WTC11 (cell line): Measurements from ENCODE around the gene CENPK. TPM values are rescaled to one million over a fixed set of nuclear protein-coding genes. Genes with fewer than 3 reads are reported as not detected.

Source experiments
- ATAC-seq: fragments of 200-7000 bp; cut with Tn5 transposase; 2 replicates; pipeline ENCODE4 v1.10.0; 2021; ENCODE audit warnings: mild to moderate bottlenecking, moderate library complexity
- CTCF ChIA-PET: fragments of 300-600 bp; sonication (Branson Sonifier 250); formaldehyde crosslinking; loops from one replicate; lab custom pipeline; 2021; ENCODE audit warnings: antibody characterized with exemption; lab: Charles Lee
- POLR2A ChIA-PET: fragments of 350-600 bp; sonication (Branson Sonifier 250); formaldehyde crosslinking; loops from one replicate; lab custom pipeline; 2021; ENCODE audit warnings: antibody characterized with exemption; lab: Charles Lee
- DNase-seq: peaks from one replicate; pipeline ENCODE4 v3.0.0; 2021; ENCODE audit warnings: low spot score
- H3K27ac Mint-ChIP-seq: 2 replicates; pipeline ENCODE4 v1.8.0; 2021; ENCODE audit warnings: mixed read lengths
- H3K27me3 Mint-ChIP-seq: 2 replicates; pipeline ENCODE4 v1.8.0; 2021; ENCODE audit warnings: low read depth, mild to moderate bottlenecking, moderate library complexity, mixed read lengths
- H3K36me3 Mint-ChIP-seq: 2 replicates; pipeline ENCODE4 v1.8.0; 2021; ENCODE audit warnings: mixed read lengths
- H3K4me1 Mint-ChIP-seq: 2 replicates; pipeline ENCODE4 v1.8.0; 2022; ENCODE audit warnings: mixed read lengths
- H3K4me3 Mint-ChIP-seq: 2 replicates; pipeline ENCODE4 v1.8.0; 2021; ENCODE audit warnings: mild to moderate bottlenecking, moderate library complexity, mixed read lengths
- H3K9me3 Mint-ChIP-seq: 2 replicates; pipeline ENCODE4 v1.8.0; 2021; ENCODE audit warnings: mixed read lengths
- CREM ChIP-seq: sonication (generic); formaldehyde crosslinking; IDR thresholded peaks from 2 replicates; pipeline ENCODE4 v1.8.1; 2022; ENCODE audit warnings: mild to moderate bottlenecking, missing genetic modification reagents, moderate library complexity
- FOXK1 ChIP-seq: sonication (generic); formaldehyde crosslinking; IDR thresholded peaks from 2 replicates; pipeline ENCODE4 v1.8.0; 2022; ENCODE audit warnings: mild to moderate bottlenecking, moderate library complexity, missing genetic modification reagents
- MAX ChIP-seq: sonication (generic); formaldehyde crosslinking; IDR thresholded peaks from 2 replicates; pipeline ENCODE4 v1.8.0; 2022; ENCODE audit warnings: mild to moderate bottlenecking, missing genetic modification reagents
- MLX ChIP-seq: sonication (generic); formaldehyde crosslinking; IDR thresholded peaks from 2 replicates; pipeline ENCODE4 v1.8.1; 2023; ENCODE audit warnings: mild to moderate bottlenecking, missing genetic modification reagents, moderate library complexity
- OVOL2 ChIP-seq: fragments of 250-450 bp; sonication (Bioruptor Pico); IDR thresholded peaks from 2 replicates; pipeline ENCODE4 v1.9.0; 2021; ENCODE audit warnings: mild to moderate bottlenecking, borderline replicate concordance
- SOX15 ChIP-seq: fragments of 250-450 bp; sonication (Bioruptor Pico); IDR thresholded peaks from 2 replicates; pipeline ENCODE4 v1.9.0; 2021; ENCODE audit warnings: mild to moderate bottlenecking
- TEAD4 ChIP-seq: sonication (generic); formaldehyde crosslinking; IDR thresholded peaks from 2 replicates; pipeline ENCODE4 v1.8.0; 2022; ENCODE audit warnings: mild to moderate bottlenecking, missing genetic modification reagents
- ZNF396 ChIP-seq: fragments of 250-450 bp; sonication (Bioruptor Pico); IDR thresholded peaks from 2 replicates; pipeline ENCODE4 v1.8.0; 2021; ENCODE audit warnings: mild to moderate bottlenecking, moderate library complexity, borderline replicate concordance
- ZNF416 ChIP-seq: fragments of 250-450 bp; sonication (Bioruptor Pico); IDR thresholded peaks from 2 replicates; pipeline ENCODE4 v1.9.0; 2021; ENCODE audit warnings: mild to moderate bottlenecking, inconsistent platforms
- ZNF671 ChIP-seq: fragments of 250-450 bp; sonication (Bioruptor Pico); IDR thresholded peaks from 2 replicates; pipeline ENCODE4 v1.8.0; 2021; ENCODE audit warnings: mild to moderate bottlenecking
- total RNA-seq: library from RNA; stranded (reverse); gene quantifications from 3 replicates; pipeline ENCODE4 v1.2.3, GENCODE V29; 2021
- TF ChIP-seq, protein P1 (sequence below): fragments of 250-450 bp; sonication (Bioruptor Pico); IDR thresholded peaks from 2 replicates; pipeline ENCODE4 v2.1.2; 2022; ENCODE audit warnings: mild to moderate bottlenecking, moderate library complexity
- TF ChIP-seq, protein P2 (sequence below): fragments of 250-450 bp; sonication (Bioruptor Pico); IDR thresholded peaks from 2 replicates; pipeline ENCODE4 v1.9.0; 2021; ENCODE audit warnings: mild to moderate bottlenecking, borderline replicate concordance
- TF ChIP-seq, protein P3 (sequence below): fragments of 250-450 bp; sonication (Bioruptor Pico); conservative IDR thresholded peaks from 2 replicates; pipeline ENCODE4 v1.9.0; 2021; ENCODE audit warnings: mild to moderate bottlenecking
- TF ChIP-seq, protein P4 (sequence below): sonication (generic); formaldehyde crosslinking; conservative IDR thresholded peaks from 2 replicates; pipeline ENCODE4 v1.8.1; 2022; ENCODE audit warnings: mild to moderate bottlenecking, missing genetic modification reagents
- TF ChIP-seq, protein P5 (sequence below): sonication (generic); formaldehyde crosslinking; IDR thresholded peaks from 2 replicates; pipeline ENCODE4 v1.8.1; 2022; ENCODE audit warnings: mild to moderate bottlenecking, missing genetic modification reagents, moderate library complexity, borderline replicate concordance

CENPK gene
- total RNA-seq, 1 experiment from 2014 or later, result 37.5 TPM

DNA sequence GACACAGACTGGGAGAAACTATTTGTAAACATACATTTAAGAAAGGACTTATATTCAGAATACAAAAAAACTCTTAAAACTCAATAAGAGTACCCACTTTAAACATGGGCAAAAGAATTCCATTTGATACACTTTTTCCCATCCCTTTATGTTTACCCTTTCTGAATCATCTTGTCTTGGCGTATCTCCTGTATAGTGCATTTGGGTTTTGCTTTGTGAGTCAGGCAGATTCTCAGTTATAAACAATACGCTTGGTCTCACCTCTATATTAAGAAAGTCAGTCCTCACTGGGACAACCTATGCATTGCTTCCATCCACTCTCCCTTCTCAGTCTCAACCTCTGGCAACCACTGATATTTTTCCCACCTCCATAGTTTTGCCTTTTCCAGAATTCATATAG is 54.0 kb downstream of the CENPK start:
- Mint-ChIP-seq H3K4me1 (no peaks in the 10 kb centered on the region), H3K9me3 (no peaks in the 10 kb centered on the region), H3K27ac (no peak overlapping the region), H3K4me3 (no peak overlapping the region), H3K27me3 (no peaks in the 10 kb centered on the region), H3K36me3 (no peaks in the 10 kb centered on the region)
- ATAC-seq, result no peak
- no peak for TF ChIP-seq ZNF671 (CRISPR knock-in tag)
- TF ChIP-seq, protein P1, sequence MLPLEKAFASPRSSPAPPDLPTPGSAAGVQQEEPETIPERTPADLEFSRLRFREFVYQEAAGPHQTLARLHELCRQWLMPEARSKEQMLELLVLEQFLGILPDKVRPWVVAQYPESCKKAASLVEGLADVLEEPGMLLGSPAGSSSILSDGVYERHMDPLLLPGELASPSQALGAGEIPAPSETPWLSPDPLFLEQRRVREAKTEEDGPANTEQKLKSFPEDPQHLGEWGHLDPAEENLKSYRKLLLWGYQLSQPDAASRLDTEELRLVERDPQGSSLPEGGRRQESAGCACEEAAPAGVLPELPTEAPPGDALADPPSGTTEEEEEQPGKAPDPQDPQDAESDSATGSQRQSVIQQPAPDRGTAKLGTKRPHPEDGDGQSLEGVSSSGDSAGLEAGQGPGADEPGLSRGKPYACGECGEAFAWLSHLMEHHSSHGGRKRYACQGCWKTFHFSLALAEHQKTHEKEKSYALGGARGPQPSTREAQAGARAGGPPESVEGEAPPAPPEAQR (CRISPR knock-in tag), result no peak
- ChIA-PET CTCF (no interaction called here), POLR2A (no interaction called here)
- DNase-seq, result no peak

DNA sequence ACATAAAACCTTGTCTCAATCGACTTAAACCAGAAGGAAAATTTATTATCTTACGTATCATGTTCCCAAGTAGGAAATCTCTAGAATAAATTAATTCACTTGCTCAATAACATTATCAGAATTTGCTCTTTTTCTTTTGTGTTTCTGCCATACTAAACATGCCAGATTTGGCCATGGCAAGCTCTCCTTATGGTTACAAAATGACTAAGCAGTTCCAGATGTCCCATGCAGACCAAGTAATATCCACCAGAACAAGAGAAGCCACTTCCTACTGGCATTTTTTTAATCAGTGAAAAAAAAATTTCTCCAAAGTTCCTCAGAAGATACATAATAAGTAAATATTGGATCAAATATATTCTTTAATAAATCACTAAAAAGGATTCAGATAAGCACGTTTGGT is 56.0 kb downstream of the CENPK start:
- POLR2A ChIA-PET, result interaction anchor here (1.5 kb wide), 1 partner anchor 56 kb away, joined by 4 read pairs; the partner anchor contains the start of genes CENPK and PPWD1
- TF ChIP-seq CREM (CRISPR knock-in tag), result no peak
- TF ChIP-seq MAX, result no peak
- TF ChIP-seq, protein P2, sequence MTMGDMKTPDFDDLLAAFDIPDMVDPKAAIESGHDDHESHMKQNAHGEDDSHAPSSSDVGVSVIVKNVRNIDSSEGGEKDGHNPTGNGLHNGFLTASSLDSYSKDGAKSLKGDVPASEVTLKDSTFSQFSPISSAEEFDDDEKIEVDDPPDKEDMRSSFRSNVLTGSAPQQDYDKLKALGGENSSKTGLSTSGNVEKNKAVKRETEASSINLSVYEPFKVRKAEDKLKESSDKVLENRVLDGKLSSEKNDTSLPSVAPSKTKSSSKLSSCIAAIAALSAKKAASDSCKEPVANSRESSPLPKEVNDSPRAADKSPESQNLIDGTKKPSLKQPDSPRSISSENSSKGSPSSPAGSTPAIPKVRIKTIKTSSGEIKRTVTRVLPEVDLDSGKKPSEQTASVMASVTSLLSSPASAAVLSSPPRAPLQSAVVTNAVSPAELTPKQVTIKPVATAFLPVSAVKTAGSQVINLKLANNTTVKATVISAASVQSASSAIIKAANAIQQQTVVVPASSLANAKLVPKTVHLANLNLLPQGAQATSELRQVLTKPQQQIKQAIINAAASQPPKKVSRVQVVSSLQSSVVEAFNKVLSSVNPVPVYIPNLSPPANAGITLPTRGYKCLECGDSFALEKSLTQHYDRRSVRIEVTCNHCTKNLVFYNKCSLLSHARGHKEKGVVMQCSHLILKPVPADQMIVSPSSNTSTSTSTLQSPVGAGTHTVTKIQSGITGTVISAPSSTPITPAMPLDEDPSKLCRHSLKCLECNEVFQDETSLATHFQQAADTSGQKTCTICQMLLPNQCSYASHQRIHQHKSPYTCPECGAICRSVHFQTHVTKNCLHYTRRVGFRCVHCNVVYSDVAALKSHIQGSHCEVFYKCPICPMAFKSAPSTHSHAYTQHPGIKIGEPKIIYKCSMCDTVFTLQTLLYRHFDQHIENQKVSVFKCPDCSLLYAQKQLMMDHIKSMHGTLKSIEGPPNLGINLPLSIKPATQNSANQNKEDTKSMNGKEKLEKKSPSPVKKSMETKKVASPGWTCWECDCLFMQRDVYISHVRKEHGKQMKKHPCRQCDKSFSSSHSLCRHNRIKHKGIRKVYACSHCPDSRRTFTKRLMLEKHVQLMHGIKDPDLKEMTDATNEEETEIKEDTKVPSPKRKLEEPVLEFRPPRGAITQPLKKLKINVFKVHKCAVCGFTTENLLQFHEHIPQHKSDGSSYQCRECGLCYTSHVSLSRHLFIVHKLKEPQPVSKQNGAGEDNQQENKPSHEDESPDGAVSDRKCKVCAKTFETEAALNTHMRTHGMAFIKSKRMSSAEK (CRISPR knock-in tag), result no peak
- TF ChIP-seq, protein P3, sequence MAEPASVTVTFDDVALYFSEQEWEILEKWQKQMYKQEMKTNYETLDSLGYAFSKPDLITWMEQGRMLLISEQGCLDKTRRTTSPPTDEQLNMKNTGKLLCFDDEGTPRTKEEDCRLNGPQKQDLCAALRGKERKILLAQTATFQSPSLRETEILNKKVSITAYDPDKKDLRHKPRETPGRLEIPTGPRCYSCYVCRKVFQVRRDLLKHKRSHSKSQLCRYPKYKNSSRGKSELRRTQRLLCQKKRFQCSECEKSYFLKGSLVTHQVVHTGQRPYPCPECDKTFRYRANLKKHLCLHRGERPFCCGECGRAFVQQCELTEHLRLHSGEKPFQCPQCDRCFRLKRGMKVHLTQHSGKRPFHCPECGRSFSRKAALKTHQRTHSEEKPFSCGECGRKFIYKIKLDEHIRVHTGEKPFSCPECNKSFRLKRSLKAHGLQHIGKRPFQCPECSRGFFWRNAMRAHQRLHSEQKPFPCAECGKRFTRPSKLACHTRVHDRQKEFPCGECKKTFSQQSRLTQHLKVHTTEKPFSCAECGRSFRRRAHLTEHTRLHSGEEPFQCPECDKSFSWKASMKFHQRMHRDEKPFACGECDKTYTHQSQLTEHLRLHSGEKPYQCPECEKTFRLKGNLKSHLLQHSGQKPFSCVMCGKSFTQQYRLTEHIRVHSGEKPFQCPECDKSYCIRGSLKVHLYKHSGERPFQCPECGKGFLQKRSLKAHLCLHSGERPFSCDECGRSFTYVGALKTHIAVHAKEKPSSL (CRISPR knock-in tag), result no peak
- TF ChIP-seq SOX15 (CRISPR knock-in tag), result no peak
- no peak for TF ChIP-seq ZNF416 (CRISPR knock-in tag)
- TF ChIP-seq ZNF396 (CRISPR knock-in tag), result no peak
- no peak for TF ChIP-seq FOXK1 (CRISPR knock-in tag)
- TF ChIP-seq, protein P4, sequence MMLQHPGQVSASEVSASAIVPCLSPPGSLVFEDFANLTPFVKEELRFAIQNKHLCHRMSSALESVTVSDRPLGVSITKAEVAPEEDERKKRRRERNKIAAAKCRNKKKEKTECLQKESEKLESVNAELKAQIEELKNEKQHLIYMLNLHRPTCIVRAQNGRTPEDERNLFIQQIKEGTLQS (CRISPR knock-in tag), result no peak
- TF ChIP-seq MLX (CRISPR knock-in tag), result no peak
- no peak for TF ChIP-seq OVOL2 (CRISPR knock-in tag)
- TF ChIP-seq, protein P5, sequence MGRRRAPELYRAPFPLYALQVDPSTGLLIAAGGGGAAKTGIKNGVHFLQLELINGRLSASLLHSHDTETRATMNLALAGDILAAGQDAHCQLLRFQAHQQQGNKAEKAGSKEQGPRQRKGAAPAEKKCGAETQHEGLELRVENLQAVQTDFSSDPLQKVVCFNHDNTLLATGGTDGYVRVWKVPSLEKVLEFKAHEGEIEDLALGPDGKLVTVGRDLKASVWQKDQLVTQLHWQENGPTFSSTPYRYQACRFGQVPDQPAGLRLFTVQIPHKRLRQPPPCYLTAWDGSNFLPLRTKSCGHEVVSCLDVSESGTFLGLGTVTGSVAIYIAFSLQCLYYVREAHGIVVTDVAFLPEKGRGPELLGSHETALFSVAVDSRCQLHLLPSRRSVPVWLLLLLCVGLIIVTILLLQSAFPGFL (CRISPR knock-in tag), result no peak
- TF ChIP-seq TEAD4 (CRISPR knock-in tag), result no peak
- Mint-ChIP-seq H3K9me3 (peaks cover 4% of the 10 kb centered on the region; the same call in 1 of the 2 replicates), H3K4me1 (no peaks in the 10 kb centered on the region), H3K27ac (no peak overlapping the region), H3K27me3 (no peaks in the 10 kb centered on the region), H3K36me3 (peaks cover 3% of the 10 kb centered on the region; the same call in 1 of the 2 replicates), H3K4me3 (no peak overlapping the region)
- CTCF ChIA-PET, result no interaction called here
- no peak for DNase-seq
- no peak for ATAC-seq
